GM20431 (cell line): ENCODE measurements around the gene PALD1.

Experiments
- in situ Hi-C: fragments of 300-500 bp; cut with MseI, MboI; formaldehyde crosslinking; loops from one replicate; pipeline ENCODE4 v1.15.0; 2020; ENCODE audit warnings: low sequenced_read_pairs; ENCODE audit not compliant: unreplicated experiment

Gene PALD1

DNA sequence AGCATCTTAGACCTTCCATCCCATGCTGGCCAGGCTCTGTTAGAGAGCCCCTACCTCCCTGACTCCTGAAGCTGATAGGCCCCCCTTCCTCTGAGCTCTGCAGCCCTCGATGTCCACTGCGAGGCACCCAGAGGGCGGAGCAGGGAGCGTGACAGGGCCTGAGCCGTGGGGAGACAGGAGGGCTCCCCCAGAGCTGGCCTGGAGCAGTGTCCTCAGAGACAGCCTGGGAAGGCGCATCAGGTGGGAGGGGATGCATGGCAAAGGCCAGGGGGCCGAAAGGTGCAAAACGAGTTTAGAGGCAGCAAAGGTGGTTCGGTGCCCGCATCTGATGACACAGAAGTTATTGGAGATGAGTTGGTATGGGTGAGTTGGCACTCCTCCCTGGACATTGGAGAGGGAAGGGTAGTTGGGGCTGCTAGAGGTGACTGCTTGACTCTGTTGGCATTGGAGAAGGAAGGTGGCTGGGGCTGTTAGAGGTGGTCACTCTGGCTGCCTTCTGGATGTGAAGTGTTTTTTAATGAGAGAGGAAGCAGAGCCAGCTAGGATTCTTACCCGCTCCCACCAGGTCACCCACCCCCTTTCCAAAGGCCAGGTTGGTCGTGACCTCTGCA is 70.9 kb downstream of the PALD1 start:
- in situ Hi-C loops: loop anchor here (5.0 to 10.0 kb wide), 2 partner anchors 85 to 213 kb away; no protein-coding TSS in a partner anchor

DNA sequence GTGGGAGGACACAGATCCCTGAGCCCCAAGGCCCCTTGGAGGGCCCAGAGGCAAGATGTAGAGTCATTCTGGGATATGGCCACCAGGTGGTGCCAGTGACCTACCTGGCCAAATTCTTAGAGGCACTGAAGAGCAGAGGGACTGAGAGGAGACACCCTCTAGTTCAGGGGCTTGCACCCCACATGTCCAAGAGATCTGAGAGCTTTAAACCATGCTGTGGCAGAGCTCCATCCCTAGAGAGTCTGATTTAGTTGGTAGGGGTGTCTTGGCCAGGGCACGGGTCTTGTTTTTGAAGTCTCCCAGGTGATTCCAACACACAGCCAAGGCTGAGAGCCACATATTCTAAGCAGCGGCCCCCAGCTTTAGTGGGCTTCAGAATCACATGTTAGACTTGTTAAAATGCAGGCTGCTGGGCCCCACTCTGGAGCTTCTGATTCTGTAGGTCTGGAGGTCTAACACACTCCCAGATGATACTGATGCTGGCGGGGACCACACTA is 71.4 kb downstream of the PALD1 start:
- in situ Hi-C loops: loop anchor here (5.0 to 10.0 kb wide), 2 partner anchors 85 to 212 kb away; no protein-coding TSS in a partner anchor

DNA sequence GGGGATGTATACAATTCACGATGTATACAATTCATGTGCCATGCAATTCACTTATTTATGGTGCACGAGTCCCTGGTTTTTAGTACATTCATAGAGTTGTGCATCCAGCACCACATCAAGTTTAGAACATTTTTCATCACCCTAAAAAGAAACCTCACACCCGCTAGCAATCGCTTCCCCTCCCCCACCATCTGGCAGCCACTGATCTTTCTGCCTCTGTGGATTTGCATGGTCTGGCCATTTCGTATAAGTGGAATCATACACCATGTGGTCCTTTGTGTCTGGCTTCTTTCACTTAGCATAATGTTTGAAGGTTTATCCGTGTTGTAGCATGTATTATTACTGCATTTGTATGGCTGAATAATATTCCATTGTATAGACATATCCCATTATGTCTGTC is 71.9 kb downstream of the PALD1 start:
- in situ Hi-C loops: no loop called here

DNA sequence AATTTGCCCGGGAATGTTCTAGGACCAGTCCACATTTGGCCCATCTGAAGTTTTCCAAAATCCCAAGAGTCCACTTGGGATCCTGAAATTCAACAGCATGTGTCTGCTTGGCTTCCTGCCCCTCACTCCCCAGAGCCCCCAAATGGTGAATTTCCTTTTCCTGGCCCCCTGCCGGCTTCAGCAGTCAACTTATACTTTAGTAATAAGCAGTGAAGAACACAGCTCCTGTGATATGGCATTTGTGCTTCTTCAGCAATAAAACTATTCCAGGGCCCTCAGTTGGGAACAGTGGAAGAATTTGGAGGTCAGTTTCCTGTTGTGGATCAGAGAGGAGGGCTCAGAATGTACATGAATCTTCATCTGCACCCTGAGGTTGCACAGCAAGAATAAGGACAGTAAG is 72.9 kb downstream of the PALD1 start:
- in situ Hi-C loops: no loop called here

DNA sequence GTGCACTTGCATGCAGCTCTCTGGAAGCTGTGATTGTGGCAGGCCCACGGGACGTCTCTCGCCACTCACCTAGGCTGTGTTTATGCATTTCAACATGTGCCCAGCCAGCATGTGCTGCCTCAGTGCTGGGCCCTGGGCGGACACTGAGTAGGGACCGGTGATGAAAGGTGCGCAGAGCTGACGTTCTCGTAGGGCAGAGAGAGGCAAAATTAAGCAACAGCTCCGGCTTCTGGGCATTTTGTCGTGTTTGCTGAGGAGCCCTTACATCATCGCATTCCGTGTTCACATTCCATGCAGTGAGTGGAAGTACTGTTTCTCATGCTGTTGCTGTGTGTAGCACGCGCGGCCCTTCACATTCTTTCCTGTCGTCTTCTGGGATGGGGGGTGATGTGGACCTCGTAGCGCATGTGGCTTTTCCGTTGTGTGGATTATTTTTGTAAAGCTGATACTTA is 73.4 kb downstream of the PALD1 start:
- in situ Hi-C loops: no loop called here

DNA sequence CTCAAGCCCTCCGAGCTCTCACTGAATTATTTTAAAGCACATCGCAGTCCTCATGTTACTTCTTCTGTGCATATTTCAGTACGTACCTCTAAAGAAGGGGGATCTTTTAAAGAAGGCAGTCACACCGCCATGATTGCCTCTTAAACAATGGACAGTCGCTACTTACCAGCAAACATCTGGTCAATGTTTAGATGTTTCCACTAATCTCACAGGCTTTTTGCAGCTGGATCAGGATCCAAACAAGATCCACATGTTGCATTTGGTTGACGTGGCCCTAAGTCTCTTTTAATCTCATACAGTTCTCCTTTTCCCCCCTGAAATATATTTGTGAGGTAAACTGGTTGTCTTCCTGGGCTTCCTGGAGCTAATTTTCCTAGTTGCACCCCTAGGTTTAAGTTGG is 74.0 kb downstream of the PALD1 start:
- in situ Hi-C loops: no loop called here

DNA sequence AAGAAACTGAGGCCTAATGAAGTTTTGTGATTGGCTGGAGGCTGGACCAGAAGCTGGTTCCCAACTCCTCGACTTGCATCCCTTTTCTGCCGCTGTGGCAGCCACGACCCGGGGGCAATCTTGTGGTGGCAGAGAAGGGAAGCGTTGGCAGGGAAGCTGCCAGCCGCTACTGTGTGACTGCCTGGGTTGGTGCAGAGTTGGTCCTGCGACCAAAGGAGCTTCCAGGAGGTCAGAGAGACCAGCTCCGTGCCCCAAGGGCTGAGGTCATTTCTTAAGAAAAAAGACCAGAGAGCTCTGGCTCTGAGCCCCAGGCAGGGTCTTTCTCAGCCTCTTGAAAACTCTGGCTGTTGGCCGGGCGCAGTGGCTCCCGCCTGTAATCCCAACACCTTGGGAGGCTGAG is 76.8 kb downstream of the PALD1 start:
- in situ Hi-C loops: no loop called here

DNA sequence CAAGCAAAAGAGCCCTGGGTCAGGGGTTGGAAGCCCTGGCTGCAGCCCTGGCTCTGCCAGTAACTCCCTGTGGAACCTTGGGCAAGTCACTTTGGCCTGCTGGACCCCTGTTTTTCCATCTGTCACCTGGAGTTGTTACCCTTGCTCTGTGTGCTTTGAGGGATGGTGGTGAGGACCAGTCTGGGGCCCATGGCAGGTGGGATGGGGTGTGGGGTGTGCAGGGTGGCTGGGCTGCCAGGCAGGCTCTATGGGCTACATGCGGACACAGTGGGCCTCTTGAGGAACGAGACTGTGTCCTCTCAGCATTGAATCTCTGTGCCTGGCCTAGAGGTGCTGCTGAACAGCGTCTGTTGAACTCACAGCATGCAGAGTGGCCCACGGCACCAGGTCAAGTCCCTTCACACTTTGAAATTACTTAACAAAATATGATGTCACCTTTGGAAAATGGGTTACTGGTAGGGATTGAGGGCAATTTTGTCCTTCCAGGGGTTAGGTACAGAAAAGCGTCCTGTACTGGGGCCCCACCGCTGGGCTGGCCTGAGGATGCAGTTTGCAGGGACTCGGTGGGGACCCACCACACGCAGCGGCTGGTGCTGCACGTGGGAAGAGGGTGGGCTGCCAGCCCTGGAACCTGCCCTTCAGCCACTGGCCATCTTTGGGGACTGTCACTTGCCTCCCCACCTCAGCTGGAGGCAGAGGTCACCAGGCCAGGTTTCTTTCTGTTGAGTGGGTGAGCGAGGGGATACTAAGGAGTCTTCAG is 78.7 kb downstream of the PALD1 start:
- in situ Hi-C loops: no loop called here

DNA sequence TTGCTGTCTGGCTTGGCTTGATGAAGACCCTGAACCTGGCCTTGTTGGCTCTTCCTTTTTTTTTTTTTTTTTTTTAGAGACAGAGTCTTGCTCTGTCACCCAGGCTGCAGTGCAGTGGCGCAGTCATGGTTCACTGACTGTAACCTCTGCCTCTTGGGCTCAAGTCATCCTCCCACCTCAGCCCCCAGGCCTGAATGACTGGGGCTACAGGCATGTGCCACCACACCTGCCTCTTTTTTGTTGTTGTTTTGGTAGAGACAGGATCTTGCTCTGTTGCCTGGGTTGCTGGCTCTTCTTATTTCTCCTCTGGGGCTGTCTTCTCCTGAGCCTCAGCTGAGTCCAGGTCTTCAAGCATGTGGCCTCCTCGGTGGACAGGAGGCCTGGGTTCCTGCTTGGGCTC is 79.3 kb downstream of the PALD1 start:
- in situ Hi-C loops: no loop called here

DNA sequence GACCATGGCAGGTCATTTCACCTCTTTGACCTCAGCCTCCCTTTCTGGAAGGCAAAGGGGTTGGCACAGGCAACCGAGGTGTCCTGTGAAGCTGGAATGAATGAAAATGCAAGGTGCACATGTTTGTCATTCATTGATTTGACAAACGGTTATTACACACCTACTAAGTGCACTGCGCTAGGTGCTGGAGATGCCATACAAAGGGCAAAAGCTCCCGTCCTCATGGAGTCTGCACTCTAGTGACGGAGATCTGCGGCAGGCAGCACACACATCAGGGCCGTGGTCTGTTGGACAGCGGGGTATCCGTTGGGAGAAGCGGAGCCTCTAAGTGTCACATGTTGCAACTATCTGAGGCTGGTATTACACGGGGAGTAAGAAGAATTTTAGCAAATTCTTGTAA is 79.7 kb downstream of the PALD1 start:
- in situ Hi-C loops: no loop called here

DNA sequence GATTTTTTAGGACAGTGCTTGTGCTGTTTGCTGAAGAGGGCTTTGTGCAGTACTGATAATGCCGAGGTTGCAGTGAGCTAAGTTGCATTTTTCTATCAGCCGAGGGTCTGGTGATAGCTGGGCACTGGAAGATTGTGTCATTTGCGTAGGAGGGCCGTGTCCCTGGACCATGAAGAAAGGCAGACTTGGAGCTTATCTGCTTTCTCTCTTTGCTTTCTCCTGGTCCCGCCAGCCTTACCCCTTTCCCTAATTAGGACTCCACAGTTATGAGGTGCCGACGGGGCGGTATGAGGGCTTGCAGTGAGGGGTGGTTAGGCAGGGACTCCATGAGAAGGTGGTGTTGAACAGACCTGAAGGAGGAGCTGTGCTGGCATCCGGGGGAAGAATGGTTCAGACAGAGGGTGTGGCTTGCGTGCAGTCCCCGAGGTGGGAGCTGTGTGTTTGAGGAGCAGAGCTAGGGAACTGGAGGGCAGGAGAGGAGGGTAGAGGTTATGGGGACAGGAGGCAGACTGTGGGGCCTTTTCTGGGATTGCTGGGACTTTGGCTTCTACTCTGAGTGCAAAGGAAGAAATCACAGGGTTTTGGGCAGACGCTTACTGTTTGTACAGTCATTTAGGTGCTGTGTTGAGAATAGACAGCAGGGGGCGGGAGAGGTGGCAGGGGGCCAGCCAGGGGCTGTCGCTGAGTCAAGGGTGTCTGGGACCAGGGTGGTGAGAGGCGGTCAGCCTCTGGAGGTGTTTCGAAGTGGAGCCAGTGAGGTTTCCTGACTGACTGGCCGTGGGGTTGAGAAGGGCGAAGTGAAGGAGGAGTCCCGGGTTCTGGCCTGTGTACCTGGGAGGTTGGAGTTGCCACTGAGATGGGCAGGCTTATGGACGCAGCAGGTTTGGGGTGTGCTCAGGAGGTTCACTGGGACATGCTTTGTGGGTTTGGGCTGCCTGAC is 80.6 kb downstream of the PALD1 start:
- in situ Hi-C loops: no loop called here

DNA sequence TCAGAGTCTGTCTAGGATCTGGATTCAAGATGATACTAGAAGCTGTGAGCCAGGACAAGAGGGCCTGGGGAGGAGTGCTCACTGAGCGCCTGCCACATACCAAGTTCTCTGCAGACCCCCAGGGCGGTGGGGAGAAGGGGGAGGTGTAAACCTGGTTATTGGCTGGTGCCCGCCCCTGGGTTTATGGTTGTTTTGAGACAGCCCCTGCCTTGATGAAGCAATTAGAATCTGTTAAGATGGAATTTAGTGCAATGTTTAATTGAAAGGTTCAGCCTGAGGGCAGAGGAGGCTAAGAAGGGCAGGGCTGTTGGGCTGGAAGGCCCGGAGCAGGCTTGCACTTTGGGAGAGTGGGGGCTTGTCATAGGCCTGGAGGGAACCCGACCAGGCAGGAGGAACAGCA is 81.3 kb downstream of the PALD1 start:
- in situ Hi-C loops: no loop called here

DNA sequence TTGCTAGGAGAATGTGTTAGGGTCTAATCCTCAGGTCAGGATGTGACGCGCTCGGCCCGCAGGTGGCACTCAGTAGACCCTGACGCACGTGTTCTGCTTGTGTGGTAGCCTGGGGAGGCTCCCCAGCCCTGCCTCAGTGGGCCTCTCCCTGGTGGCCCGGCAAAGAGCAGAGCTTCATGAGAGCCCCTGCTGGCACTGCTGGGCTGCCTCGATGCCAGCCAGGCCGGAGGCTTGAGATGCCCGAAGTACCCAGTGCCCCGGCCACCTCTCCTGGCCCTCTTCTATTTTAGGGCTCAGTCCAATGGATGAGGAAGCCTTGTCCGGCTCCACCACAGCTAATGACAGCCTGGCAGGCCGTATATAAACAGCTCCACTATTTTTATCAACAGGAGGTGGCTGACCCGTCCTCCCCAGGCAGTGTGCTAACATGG is 82.0 kb downstream of the PALD1 start:
- in situ Hi-C loops: no loop called here

DNA sequence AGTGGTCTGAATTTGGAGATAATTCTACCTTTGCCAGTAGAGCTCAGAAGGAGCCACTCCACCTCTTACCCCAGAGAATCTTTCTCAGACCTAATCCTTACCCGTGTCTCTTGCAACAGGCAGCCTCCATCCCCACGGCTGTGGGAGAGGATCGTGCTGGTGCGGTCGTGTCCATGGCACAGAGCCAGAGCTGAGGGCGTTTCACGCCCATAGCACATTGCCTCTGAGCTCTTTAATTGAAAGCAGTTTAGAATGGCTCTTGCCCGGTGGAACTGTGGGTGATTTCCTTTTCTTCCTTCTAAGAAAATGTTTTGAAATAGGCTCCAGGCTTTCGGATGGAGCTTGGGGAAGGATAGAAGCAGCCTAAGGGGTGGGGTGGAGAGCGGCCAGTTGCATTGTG is 82.5 kb downstream of the PALD1 start:
- in situ Hi-C loops: no loop called here

DNA sequence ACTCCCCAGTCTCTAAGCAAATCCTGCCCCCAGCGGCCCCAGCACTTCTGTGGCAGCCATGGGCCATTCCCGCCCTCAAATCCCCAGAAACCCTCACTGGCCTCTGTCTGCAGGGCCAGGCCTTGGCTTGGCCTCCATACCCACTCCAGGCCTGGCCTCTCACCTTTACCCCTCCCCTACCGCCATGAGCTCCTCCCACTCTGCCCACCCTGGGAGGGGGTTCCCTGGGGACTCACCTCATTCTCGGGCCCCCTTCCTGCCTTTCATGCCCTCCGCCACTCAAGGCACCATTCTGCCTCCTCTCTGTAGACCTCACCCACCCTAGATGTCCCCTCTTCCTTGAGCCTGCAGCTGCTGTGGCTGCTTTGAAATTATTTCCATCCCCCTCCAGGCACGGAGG is 83.0 kb downstream of the PALD1 start:
- in situ Hi-C loops: no loop called here

DNA sequence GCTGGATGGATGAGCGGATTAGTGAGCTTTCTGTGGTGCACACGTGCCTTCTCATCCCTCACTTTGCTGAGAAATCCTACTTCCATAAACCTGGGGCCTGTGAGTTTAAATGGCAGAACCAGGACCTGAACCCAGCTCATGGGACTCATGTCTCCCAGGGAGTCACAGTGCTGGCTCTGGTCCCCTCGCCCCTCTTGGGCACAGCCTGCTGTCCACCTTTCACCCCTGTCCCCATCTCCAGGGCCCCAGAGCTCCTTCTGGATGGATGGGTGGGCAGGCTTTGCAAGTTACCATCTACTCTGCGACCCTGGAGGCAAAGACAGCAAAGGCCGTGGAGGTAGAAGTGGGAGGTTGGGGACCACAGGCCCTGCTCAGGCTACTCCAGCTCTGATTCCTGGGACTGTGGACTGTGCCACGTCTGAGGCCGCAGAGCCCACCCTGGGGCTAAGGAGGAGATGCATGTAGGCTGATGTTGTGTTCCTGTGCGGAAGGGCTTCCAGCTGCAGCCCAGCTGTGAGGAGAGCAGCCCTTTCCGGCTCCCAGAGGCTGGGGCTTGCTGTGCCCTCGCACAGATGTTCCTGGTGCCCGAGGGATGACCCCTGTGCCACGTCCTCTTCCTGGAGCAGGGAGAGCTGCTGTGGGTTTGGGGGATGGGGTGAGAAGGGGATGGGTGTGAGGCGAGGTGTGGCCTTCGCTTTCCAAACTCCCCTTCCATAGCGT is 83.6 kb downstream of the PALD1 start:
- in situ Hi-C loops: no loop called here

DNA sequence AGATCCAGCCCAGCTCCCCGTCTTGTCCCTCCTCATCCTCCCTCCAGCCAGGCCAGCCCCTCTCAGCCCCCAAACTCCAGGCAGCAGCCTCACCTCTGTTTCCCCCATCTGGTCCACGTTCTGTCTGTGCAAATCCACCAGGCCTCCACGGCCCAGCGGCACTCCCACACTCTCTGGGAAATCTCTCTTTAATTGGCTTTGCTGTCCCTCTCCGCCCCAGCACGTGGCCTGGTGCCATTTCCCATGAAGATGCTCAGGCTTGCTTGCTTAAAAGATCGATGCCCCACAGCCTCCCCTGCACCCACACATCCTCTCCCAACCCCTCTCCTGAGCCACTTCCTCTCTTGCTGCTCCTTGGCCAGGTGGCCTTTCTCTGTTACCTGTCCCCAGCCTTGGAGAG is 84.7 kb downstream of the PALD1 start:
- in situ Hi-C loops: no loop called here

DNA sequence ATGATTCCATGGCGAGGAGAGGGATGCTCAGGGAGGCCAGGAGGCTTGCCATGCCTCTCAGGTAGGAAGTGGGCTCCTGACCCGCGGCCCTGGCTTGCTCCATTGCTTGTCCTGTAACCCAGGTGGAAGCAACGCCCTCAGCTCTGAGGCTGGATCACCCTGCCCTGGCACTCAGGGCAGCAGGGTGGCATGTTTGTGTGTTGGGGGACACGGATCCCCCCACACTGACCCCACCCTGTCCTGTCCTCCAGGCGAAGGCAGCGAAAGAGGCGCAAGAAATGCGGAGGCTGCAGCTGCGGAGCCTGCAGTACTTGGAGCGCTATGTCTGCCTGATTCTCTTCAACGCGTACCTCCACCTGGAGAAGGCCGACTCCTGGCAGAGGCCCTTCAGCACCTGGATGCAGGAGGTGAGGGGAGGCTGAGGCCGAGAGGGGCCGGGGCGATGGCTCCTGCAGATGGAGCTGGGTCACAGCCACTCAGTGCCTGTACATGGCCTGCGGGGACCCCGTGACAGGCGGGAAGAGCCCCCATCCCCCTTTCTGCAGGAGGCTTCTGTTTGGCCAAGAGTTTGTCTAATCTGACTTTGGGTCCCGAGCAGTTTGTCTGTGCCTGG is 85.7 kb downstream of the PALD1 start:
- in situ Hi-C loops: no loop called here

DNA sequence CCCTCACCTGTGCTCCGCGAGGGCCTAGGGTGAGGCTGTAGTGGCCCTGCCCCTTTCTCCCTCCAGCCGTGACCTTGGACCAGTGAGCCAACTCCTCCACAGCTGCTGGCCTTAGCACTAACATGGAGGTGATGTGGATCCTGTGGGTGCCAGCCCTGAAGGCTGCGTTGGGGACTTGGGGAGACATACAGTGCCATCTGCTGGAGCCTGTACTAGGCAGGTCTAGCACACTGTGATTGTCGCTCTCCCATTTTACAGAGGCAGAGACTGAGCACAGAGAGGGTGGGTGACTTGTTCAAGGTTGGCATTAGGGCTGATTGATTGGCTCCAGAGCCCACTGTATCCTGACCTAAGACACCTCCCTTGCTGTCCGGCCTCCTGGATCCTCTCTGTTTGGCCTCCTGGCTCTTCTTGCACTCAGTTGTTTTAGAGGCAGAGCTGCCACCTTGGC is 86.4 kb downstream of the PALD1 start:
- in situ Hi-C loops: no loop called here
